Vagina (tissue), 2 donors: Measurements from ENCODE around the gene DENND5B. TPM values are rescaled to one million over a fixed set of nuclear protein-coding genes. Genes with fewer than 3 reads are reported as not detected.

Experiments used
- DNase-seq, 2 donors: peaks; one replicate each; pipeline ENCODE4 v3.0.0-alpha.2; 2017; ENCODE audit errors: extremely low spot score in 2 of 2
- H3K27ac ChIP-seq: fragments of 200-600 bp; sonication (generic); one replicate; pipeline ENCODE4 v1.5.1; 2019
- H3K27me3 ChIP-seq: fragments of 200-600 bp; sonication (generic); one replicate; pipeline ENCODE4 v1.5.1; 2019
- H3K36me3 ChIP-seq, 2 donors: fragments of 200-600 bp; sonication (generic); one replicate each; pipeline ENCODE4 v1.5.1; 2017 to 2019
- H3K4me1 ChIP-seq: fragments of 200-600 bp; sonication (generic); one replicate; pipeline ENCODE4 v1.5.1; 2019
- H3K4me3 ChIP-seq, 2 donors: fragments of 200-600 bp; sonication (generic); 1 replicate in 1 of 2; 2 replicates in 1 of 2; pipeline ENCODE4 v1.5.1; 2016 to 2019
- H3K9me3 ChIP-seq: fragments of 200-600 bp; sonication (generic); one replicate; pipeline ENCODE4 v1.5.1; 2019
- CTCF ChIP-seq, 3 experiments: fragments of 450-650 bp in 2 of 3; fragments of 200-600 bp in 1 of 3; sonication (generic) in 1 of 3; IDR thresholded peaks; one replicate each; pipeline ENCODE4 v1.5.1; 2017 to 2019; ENCODE audit warnings: antibody characterized with exemption in 3 of 3, mild to moderate bottlenecking in 2 of 3, moderate library complexity in 2 of 3
- POLR2A ChIP-seq, 2 donors: fragments of 450-650 bp; IDR thresholded peaks; one replicate each; pipeline ENCODE4 v1.6.1; 2017; ENCODE audit warnings: antibody characterized with exemption in 2 of 2, mild to moderate bottlenecking in 2 of 2, moderate library complexity in 2 of 2
- POLR2AphosphoS5 ChIP-seq, 2 donors: sonication (generic); formaldehyde crosslinking; IDR thresholded peaks; one replicate each; pipeline ENCODE4 v1.9.0; 2017; ENCODE audit warnings: antibody characterized with exemption in 2 of 2, mild to moderate bottlenecking in 2 of 2, low read depth in 1 of 2; ENCODE audit not compliant: insufficient read depth in 1 of 2
- intact Hi-C: fragments of 100-400 bp; cut with DNase I; formaldehyde crosslinking; loops from one replicate; pipeline ENCODE4 v1.15.1; 2023
- total RNA-seq: library from RNA; depleted of rRNA; stranded (reverse); fragments of >200 nt; gene quantifications from one replicate; pipeline ENCODE4 v1.2.3, GENCODE V29; 2016

The DENND5B gene
- total RNA-seq, 1 donor from 2014 or later = 25.3 TPM

- Histone ChIP-seq H3K36me3 (no peaks in the 10 kb centered on the region), H3K27ac (no peak overlapping the region), H3K4me3 (no peak overlapping the region), H3K27me3 (no peaks in the 10 kb centered on the region), H3K9me3 (no peaks in the 10 kb centered on the region), H3K4me1 (peaks cover 10% of the 10 kb centered on the region)
- no peak for DNase-seq
- intact Hi-C loops = no loop called here
- TF ChIP-seq CTCF (IDR thresholded peaks at IDR 0.05) (no peak), POLR2AphosphoS5 (IDR thresholded peaks at IDR 0.05; ENCODE audit: insufficient read depth in 1 of 2, low read depth in 1 of 2) (no peak), POLR2A (IDR thresholded peaks at IDR 0.05) (no peak)
These were observed 227.5 kb downstream of the DENND5B start for GRCh38 chr12:31363416-31363809.

GRCh38 chr12:31362759-31363415, 228.0 kb downstream of the DENND5B start:
- H3K4me1 ChIP-seq = peaks cover 10% of the 10 kb centered on the region
- no peak overlapping the region for H3K4me3 ChIP-seq
- TF ChIP-seq POLR2AphosphoS5 (IDR thresholded peaks at IDR 0.05; ENCODE audit: insufficient read depth in 1 of 2, low read depth in 1 of 2) = no peak
- no peak for TF ChIP-seq CTCF (IDR thresholded peaks at IDR 0.05)
- TF ChIP-seq POLR2A (IDR thresholded peaks at IDR 0.05) = no peak
- intact Hi-C loops = no loop called here
- no peaks in the 10 kb centered on the region for H3K9me3 ChIP-seq
- no peak overlapping the region for H3K27ac ChIP-seq
- no peaks in the 10 kb centered on the region for H3K27me3 ChIP-seq
- DNase-seq = no peak
- H3K36me3 ChIP-seq = no peaks in the 10 kb centered on the region

- Histone ChIP-seq H3K4me1 (peaks cover 10% of the 10 kb centered on the region), H3K4me3 (no peak overlapping the region), H3K27ac (no peak overlapping the region), H3K27me3 (no peaks in the 10 kb centered on the region), H3K9me3 (no peaks in the 10 kb centered on the region), H3K36me3 (no peaks in the 10 kb centered on the region)
- intact Hi-C loops = no loop called here
- TF ChIP-seq POLR2A (IDR thresholded peaks at IDR 0.05) (no peak), POLR2AphosphoS5 (IDR thresholded peaks at IDR 0.05; ENCODE audit: insufficient read depth in 1 of 2, low read depth in 1 of 2) (no peak), CTCF (IDR thresholded peaks at IDR 0.05) (no peak)
- no peak for DNase-seq
These were observed 228.7 kb downstream of the DENND5B start for GRCh38 chr12:31362115-31362758.

- Histone ChIP-seq H3K4me1 (peaks cover 10% of the 10 kb centered on the region), H3K4me3 (no peak overlapping the region), H3K36me3 (no peaks in the 10 kb centered on the region), H3K9me3 (no peaks in the 10 kb centered on the region), H3K27ac (no peak overlapping the region), H3K27me3 (no peaks in the 10 kb centered on the region)
- no peak for TF ChIP-seq CTCF (IDR thresholded peaks at IDR 0.05)
- intact Hi-C loops = no loop called here
- DNase-seq = no peak
These were observed 229.2 kb downstream of the DENND5B start for GRCh38 chr12:31361730-31362114.

- TF ChIP-seq POLR2A (IDR thresholded peaks at IDR 0.05) = no peak
- no peak for TF ChIP-seq CTCF (IDR thresholded peaks at IDR 0.05)
- no peak for TF ChIP-seq POLR2AphosphoS5 (IDR thresholded peaks at IDR 0.05; ENCODE audit: insufficient read depth in 1 of 2, low read depth in 1 of 2)
- intact Hi-C loops = no loop called here
- no peak overlapping the region for H3K4me3 ChIP-seq
- H3K36me3 ChIP-seq = no peaks in the 10 kb centered on the region
- H3K27ac ChIP-seq = no peak overlapping the region
- no peaks in the 10 kb centered on the region for H3K4me1 ChIP-seq
- no peaks in the 10 kb centered on the region for H3K27me3 ChIP-seq
- DNase-seq = no peak
- H3K9me3 ChIP-seq = no peaks in the 10 kb centered on the region
These were observed 235.2 kb downstream of the DENND5B start for GRCh38 chr12:31355747-31356107.
